CD4-positive, alpha-beta T cell treated with Interferon gamma for 1 hour (primary cell): ENCODE results near the gene SSX2.
"Not testable (repeated sequence)": the region's sequence is repeated elsewhere in the genome, so short reads cannot be mapped to it uniquely, and the experiment has no call there.

Experiments used
- DNase-seq: peaks from one replicate; pipeline ENCODE4 v3.0.0-alpha.2; 2020

The SSX2 gene, protein sequence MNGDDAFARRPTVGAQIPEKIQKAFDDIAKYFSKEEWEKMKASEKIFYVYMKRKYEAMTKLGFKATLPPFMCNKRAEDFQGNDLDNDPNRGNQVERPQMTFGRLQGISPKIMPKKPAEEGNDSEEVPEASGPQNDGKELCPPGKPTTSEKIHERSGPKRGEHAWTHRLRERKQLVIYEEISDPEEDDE

DNA sequence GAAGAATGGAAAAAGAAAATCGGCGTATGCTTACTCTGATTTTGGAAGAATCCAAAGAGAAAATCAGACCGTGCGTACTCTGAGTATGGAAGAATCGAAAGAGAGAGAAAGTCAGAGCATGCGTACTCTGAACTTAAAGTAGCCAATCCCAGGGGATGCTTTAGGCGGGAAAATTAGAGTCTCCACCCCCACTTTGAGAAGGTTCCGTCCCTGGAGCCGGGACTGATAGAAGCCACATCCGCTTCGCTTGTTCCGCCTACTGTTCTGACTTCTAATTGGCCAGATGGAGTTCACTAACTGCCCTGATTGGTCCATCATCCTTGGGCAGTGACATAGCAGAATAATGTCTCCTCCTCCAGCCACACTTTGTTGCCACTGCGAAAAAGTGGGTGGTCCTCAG, at the start of gene SSX2:
SSX2 (minus strand) TSS at position 101 of the 400 bp plus-strand sequence. CDS start 1,429 bp downstream, outside the sequence.
- DNase-seq, result not testable (repeated sequence)

DNA sequence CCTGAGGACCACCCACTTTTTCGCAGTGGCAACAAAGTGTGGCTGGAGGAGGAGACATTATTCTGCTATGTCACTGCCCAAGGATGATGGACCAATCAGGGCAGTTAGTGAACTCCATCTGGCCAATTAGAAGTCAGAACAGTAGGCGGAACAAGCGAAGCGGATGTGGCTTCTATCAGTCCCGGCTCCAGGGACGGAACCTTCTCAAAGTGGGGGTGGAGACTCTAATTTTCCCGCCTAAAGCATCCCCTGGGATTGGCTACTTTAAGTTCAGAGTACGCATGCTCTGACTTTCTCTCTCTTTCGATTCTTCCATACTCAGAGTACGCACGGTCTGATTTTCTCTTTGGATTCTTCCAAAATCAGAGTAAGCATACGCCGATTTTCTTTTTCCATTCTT, 44.0 kb upstream of the SSX2 start, which contains the start of gene SSX2B:
SSX2B (plus strand) TSS at position 301 of the 400 bp plus-strand sequence. CDS start 1,429 bp downstream, outside the sequence.
- not testable (repeated sequence) for DNase-seq

DNA sequence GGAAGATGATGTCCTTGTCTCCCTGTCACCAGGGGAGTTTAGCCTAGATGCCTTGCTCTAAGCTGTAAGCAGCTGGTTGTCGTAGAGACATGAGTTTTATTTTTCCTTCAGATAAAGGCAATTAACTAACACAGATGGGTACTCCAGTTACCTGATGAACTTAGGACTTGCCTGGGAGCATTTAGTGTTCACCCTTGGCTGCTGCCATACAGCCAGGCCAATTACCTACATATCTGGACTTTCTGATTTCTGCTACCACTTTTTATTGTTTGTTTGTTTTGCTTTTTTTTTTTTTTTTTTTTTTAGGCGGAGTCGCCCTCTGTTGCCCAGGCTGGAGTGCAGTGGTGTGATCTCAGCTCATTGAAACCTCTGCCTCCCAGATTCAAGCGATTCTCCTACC, 14.9 kb downstream of the SSX2 start:
- not testable (repeated sequence) for DNase-seq

DNA sequence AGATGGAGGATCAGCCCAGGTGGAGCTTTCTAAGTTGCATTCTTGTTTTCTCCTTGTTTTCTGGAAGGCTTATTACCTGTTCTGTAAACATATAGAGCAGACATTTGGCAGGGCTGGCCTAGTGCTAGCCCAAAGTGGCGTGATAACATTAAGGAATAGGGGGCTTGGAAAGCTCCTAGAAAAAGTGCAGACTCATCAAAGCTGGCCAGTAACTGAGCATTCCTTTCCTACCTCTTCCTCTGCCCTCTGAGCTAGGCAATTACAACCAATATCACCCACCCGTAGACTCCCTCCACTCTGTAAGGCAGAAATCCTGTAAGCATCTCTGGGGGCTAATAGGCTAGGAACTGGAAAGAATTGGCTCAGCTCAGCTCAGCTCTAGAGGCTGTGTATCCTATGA, 44.8 kb downstream of the SSX2 start:
- DNase-seq, result not testable (repeated sequence)

DNA sequence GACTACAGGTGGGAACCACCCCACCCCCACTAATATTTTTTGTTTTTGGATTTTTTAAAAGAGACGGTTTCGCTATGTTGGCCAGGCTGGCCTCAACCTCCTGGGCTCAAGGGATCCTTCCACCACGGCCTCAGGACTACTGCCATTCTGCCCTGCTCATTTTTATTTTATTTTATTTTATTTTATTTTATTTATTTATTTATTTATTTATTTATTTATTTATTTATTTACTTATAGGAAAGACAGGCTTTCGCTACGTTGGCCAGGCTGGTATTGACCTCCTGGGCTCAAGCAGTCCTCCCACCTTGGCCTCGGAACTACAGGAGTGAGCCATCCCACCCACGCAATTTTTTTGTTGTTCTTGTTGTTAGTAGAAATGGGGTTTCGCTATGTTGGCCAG, 51.5 kb downstream of the SSX2 start:
- DNase-seq, result not testable (repeated sequence)

DNA sequence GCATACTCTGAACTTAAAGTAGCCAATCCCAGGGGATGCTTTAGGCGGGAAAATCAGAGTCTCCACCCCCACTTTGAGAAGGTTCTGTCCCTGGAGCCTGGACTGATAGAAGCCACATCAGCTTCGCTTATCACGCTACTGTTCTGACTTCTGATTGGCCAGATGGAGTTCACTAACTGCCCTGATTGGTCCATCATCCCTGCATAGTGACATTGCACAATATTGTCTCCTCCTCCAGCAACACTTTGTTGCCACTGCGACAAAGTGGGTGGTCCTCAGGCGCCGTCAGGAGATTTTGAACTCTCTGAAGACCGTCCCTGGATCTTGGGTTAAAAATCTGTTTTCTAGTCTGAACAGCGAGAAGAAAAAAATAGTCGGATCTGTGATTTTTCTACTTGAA, 52.2 kb downstream of the SSX2 start, which contains the start of gene SSX7:
SSX7 (minus strand) TSS at position 101 of the 400 bp plus-strand sequence. CDS start 1,428 bp downstream, outside the sequence.
- DNase-seq, result not testable (repeated sequence)

DNA sequence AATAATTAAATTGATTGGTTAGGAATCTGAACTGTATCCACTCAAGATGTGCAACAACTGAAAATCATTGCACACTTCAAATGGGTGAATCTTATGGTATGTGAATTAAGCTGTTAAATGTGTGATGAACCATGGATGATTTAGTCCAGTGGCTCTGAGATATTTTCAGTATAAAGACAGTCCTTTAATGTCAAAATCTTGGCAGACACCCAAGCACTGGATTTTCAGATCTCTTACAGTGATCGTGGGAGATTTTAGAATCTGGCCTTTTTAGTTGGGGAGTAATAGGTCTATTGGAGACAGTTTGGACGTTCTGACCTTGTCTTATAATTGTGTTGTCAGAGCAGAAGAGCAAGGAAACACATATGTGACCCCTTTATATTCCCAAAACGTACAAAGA, 56.3 kb downstream of the SSX2 start:
- not testable (repeated sequence) for DNase-seq

DNA sequence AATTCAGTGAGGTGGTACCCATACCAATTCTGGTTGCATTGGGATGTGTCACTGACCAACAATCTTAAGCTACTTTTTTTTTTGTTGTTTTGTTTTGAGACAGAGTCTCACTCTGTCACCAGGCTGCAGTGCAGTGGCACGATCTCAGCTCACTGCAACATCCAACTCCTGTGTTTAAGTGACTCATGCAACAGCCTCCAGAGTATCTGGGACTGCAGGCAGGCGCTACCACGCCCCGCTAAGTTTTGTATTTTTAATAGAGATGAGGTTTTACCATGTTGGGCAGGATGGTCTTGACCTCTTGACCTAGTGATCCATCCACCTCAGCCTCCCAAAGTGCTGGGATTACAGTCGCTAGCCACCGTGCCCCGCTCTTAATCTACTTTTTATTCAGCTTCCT, 58.0 kb downstream of the SSX2 start:
- not testable (repeated sequence) for DNase-seq
